Endothelial cell of umbilical vein (primary cell): ENCODE measurements around the gene VPS8. TPM values are rescaled to one million over a fixed set of nuclear protein-coding genes. Genes with fewer than 3 reads are reported as not detected.

Source experiments
- BruUV-seq: library from RNA; stranded (reverse); fragments of 400-500 nt; replicated peaks from 2 replicates; lab custom pipeline; 2021; lab: Mats Ljungman, UMichigan
- CTCF ChIA-PET: fragments of 300-600, 350-600 bp; sonication (Branson Sonifier 250); formaldehyde crosslinking; loops from one replicate; lab custom pipeline; 2021; ENCODE audit warnings: antibody characterized with exemption, inconsistent platforms; lab: Charles Lee
- POLR2A ChIA-PET: fragments of 300-600, 350-600 bp; sonication (Branson Sonifier 250); formaldehyde crosslinking; loops from one replicate; lab custom pipeline; 2021; ENCODE audit warnings: antibody characterized with exemption, inconsistent platforms; lab: Charles Lee
- DNase-seq: peaks from one replicate; pipeline ENCODE4 v3.0.0-alpha.2; 2011; ENCODE audit warnings: low read depth, low spot score
- FAIRE-seq: peaks from 2 replicates; lab custom pipeline; 2011; peaks lifted over from hg19 to GRCh38; lab: Jason Lieb, UNC
- H2AFZ ChIP-seq: 2 replicates; pipeline ENCODE4 v1.6.0; 2012; ENCODE audit warnings: low read depth, low read length, control low read depth, inconsistent platforms
- H3K27ac ChIP-seq: 2 replicates; pipeline ENCODE4 v1.5.1; 2011; ENCODE audit warnings: low read depth, mild to moderate bottlenecking, control low read depth, low read length, moderate library complexity; ENCODE audit not compliant: insufficient read depth
- H3K27me3 ChIP-seq, 2 experiments: 2 replicates each; pipeline versions ENCODE4 v1.6.0 to v1.6.1; 2011; ENCODE audit warnings: low read length in 2 of 2, mixed read lengths in 1 of 2; ENCODE audit not compliant: control insufficient read depth in 2 of 2, insufficient read depth in 2 of 2
- H3K36me3 ChIP-seq, 2 experiments: 2 replicates in 1 of 2; 3 replicates in 1 of 2; pipeline ENCODE4 v1.5.1; 2011; ENCODE audit warnings: low read length in 2 of 2, mild to moderate bottlenecking in 1 of 2, moderate library complexity in 1 of 2; ENCODE audit not compliant: control insufficient read depth in 2 of 2, insufficient read depth in 2 of 2; ENCODE audit errors: extremely low read depth in 1 of 2
- H3K4me1 ChIP-seq: 3 replicates; pipeline ENCODE4 v1.5.1; 2011; ENCODE audit warnings: mild to moderate bottlenecking, low read length; ENCODE audit not compliant: control insufficient read depth, insufficient read depth; ENCODE audit errors: extremely low read depth
- H3K4me2 ChIP-seq: 2 replicates; pipeline ENCODE4 v1.6.1; 2011; ENCODE audit warnings: low read length, control low read depth, mixed read lengths; ENCODE audit not compliant: insufficient read depth
- H3K4me3 ChIP-seq, 3 experiments: fragments of 200-600 bp in 1 of 3; sonication (generic), shearing (Covaris generic) in 1 of 3; replicated peaks in 1 of 3; 2 replicates each; pipeline ENCODE4 v1.5.1; 2011 to 2016; ENCODE audit warnings: control low read depth in 3 of 3, low read length in 3 of 3, mild to moderate bottlenecking in 2 of 3, inconsistent platforms in 1 of 3, low read depth in 1 of 3, moderate library complexity in 1 of 3; ENCODE audit not compliant: insufficient read depth in 1 of 3
- H3K79me2 ChIP-seq: 2 replicates; pipeline ENCODE4 v1.6.0; 2012; ENCODE audit warnings: low read length, inconsistent platforms; ENCODE audit not compliant: control insufficient read depth, insufficient read depth
- H3K9ac ChIP-seq: replicated peaks from 2 replicates; pipeline ENCODE3; 2011; ENCODE audit warnings: low read length, control low read depth; ENCODE audit not compliant: insufficient read depth; ENCODE audit errors: extremely low read depth
- H3K9me1 ChIP-seq: replicated peaks from 3 replicates; pipeline ENCODE4 v1.6.0; 2011; ENCODE audit warnings: mild to moderate bottlenecking, low read length; ENCODE audit not compliant: control insufficient read depth, insufficient read depth; ENCODE audit errors: extremely low read depth
- H3K9me3 ChIP-seq: replicated peaks from 2 replicates; pipeline ENCODE4 v1.5.1; 2012; ENCODE audit warnings: low read length, inconsistent platforms; ENCODE audit not compliant: control insufficient read depth, insufficient read depth
- H4K20me1 ChIP-seq: replicated peaks from 2 replicates; pipeline ENCODE3; 2011; ENCODE audit warnings: mild to moderate bottlenecking, low read length; ENCODE audit not compliant: control insufficient read depth, insufficient read depth; ENCODE audit errors: extremely low read depth
- EZH2 ChIP-seq: IDR thresholded peaks from 2 replicates; pipeline ENCODE4 v1.6.1; 2012; ENCODE audit warnings: borderline replicate concordance, low read depth, mild to moderate bottlenecking, moderate library complexity, low read length, inconsistent platforms; ENCODE audit not compliant: severe bottlenecking
- FOS ChIP-seq: IDR thresholded peaks from 2 replicates; pipeline ENCODE4 v1.6.1; 2011; ENCODE audit warnings: mild to moderate bottlenecking, low read length, moderate library complexity, borderline replicate concordance; ENCODE audit not compliant: insufficient read depth
- JUN ChIP-seq: IDR thresholded peaks from 2 replicates; pipeline ENCODE4 v1.6.1; 2011; ENCODE audit warnings: borderline replicate concordance, low read depth; ENCODE audit not compliant: insufficient read length, insufficient read depth
- MYC ChIP-seq: IDR thresholded peaks from one replicate; pipeline ENCODE4 v1.6.1; 2011; ENCODE audit warnings: mild to moderate bottlenecking, low read depth, low read length
- POLR2A ChIP-seq: IDR thresholded peaks from 2 replicates; pipeline ENCODE4 v1.6.1; 2012; ENCODE audit warnings: low read depth, mild to moderate bottlenecking, control low read depth, low read length
- POLR2AphosphoS5 ChIP-seq: IDR thresholded peaks from 2 replicates; pipeline ENCODE4 v1.6.1; 2012; ENCODE audit warnings: low read depth, mild to moderate bottlenecking, control low read depth, low read length, moderate library complexity; ENCODE audit not compliant: insufficient read depth
- dilution Hi-C: fragments of 300-500 bp; cut with MboI; formaldehyde crosslinking; loops from one replicate; pipeline ENCODE4 v1.15.0; 2019; ENCODE audit warnings: low sequenced_read_pairs; ENCODE audit not compliant: extremely low pct_ligation_motif_present
- intact Hi-C: fragments of 100-400 bp; cut with micrococcal nuclease; formaldehyde crosslinking; loops from one replicate; pipeline ENCODE4 v1.10.0; 2022
- polyA plus RNA-seq, 4 experiments: library from polyadenylated mRNA; depleted of rRNA in 3 of 4; stranded (reverse) in 3 of 4; unstranded in 1 of 4; fragments of >200 nt; gene quantifications; 2 replicates each; pipeline versions ENCODE4 v1.2.1 to v1.2.3, GENCODE V29; 2011 to 2012; ENCODE audit warnings: missing spikeins in 1 of 4
- total RNA-seq: library from RNA; stranded (reverse); gene quantifications from 2 replicates; pipeline ENCODE4 v1.2.3, GENCODE V29; 2021
- TF ChIP-seq, protein P1 (sequence below), 2 donors: IDR thresholded peaks; 1 replicate in 1 of 2; 2 replicates in 1 of 2; pipeline ENCODE4 v1.5.1; 2011; ENCODE audit warnings: low read length in 2 of 2, mild to moderate bottlenecking in 2 of 2, moderate library complexity in 2 of 2, control low read depth in 1 of 2, inconsistent platforms in 1 of 2, low read depth in 1 of 2; ENCODE audit not compliant: insufficient read depth in 1 of 2; ENCODE audit errors: extremely low read depth in 1 of 2

VPS8 gene
- total and polyA plus RNA-seq, 2 donors (not counting 3 experiments of a cell fraction or from before 2014, with no cell fraction given) = 13.7 to 51.6 TPM

DNA sequence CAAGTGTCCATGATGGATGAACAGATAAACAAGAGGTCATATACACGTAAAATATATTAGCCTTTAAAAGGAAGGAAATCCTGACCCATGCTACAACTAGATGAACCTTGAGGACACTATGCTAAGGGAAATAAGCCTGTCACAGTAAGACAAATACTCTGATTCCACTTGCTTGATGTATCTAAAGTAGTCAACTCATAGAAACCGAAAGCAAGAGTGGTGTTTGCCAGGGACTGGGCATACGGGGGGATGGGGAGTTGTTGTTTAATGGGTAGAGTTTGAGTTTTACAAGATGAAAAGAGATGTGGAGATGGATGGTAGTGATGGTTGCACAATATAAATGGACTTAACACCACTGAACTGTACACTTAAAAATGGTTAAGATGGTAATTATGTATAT, 275.5 kb downstream of the VPS8 start:
- Histone ChIP-seq H3K9ac (no peak overlapping the region), H3K27me3 (peaks cover 3 to 7% of the 10 kb centered on the region in 2 experiments), H3K9me1 (no peaks in the 10 kb centered on the region), H3K9me3 (no peaks in the 10 kb centered on the region), H3K4me1 (no peaks in the 10 kb centered on the region), H3K36me3 (no peaks in the 10 kb centered on the region), H3K27ac (no peak overlapping the region), H3K4me3 (no peak overlapping the region), H2AFZ (no peak overlapping the region), H3K79me2 (no peaks in the 10 kb centered on the region), H4K20me1 (no peaks in the 10 kb centered on the region), H3K4me2 (no peak overlapping the region)
- ChIA-PET POLR2A (no interaction called here), CTCF (no interaction called here)
- TF ChIP-seq FOS = no peak
- TF ChIP-seq JUN = no peak
- TF ChIP-seq POLR2A = no peak
- TF ChIP-seq, protein P1, sequence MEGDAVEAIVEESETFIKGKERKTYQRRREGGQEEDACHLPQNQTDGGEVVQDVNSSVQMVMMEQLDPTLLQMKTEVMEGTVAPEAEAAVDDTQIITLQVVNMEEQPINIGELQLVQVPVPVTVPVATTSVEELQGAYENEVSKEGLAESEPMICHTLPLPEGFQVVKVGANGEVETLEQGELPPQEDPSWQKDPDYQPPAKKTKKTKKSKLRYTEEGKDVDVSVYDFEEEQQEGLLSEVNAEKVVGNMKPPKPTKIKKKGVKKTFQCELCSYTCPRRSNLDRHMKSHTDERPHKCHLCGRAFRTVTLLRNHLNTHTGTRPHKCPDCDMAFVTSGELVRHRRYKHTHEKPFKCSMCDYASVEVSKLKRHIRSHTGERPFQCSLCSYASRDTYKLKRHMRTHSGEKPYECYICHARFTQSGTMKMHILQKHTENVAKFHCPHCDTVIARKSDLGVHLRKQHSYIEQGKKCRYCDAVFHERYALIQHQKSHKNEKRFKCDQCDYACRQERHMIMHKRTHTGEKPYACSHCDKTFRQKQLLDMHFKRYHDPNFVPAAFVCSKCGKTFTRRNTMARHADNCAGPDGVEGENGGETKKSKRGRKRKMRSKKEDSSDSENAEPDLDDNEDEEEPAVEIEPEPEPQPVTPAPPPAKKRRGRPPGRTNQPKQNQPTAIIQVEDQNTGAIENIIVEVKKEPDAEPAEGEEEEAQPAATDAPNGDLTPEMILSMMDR (IDR thresholded peaks at IDR 0.05; ENCODE audit: extremely low read depth in 1 of 2, insufficient read depth in 1 of 2, low read depth in 1 of 2, low read length in 2 of 2) = no peak
- TF ChIP-seq EZH2 = no peak
- TF ChIP-seq POLR2AphosphoS5 = no peak
- no peak for TF ChIP-seq MYC
- no peak for FAIRE-seq
- intact Hi-C loops (no loop called here), dilution Hi-C loops (no loop called here)
- BruUV-seq = no TSS peak
- no peak for DNase-seq
